ENCODE data around the gene TEX9.

- no peak for TF ChIP-seq CTCF (IDR thresholded peaks at IDR 0.05; ENCODE audit: low read depth, low read length)
- TF ChIP-seq EZH2phosphoT487 (IDR thresholded peaks at IDR 0.05; ENCODE audit: low read depth): no peak
Observed at GRCh38 chr15:56371495-56372147, 6.4 kb downstream of the TEX9 start.
